Right lobe of liver (tissue), 6 donors: ENCODE measurements around the gene PRDM15. TPM values are rescaled to one million over a fixed set of nuclear protein-coding genes. Genes with fewer than 3 reads are reported as not detected.

ENCODE experiments used
- ATAC-seq, 4 donors: fragments of 200-7000 bp; cut with Tn5 transposase; one replicate each; pipeline ENCODE4 v1.9.1; 2020; ENCODE audit warnings: mild to moderate bottlenecking in 4 of 4, moderate library complexity in 4 of 4
- DNase-seq, 3 donors: peaks; one replicate each; pipeline ENCODE4 v3.0.0-alpha.2; 2020
- H3K27ac ChIP-seq, 3 donors: fragments of 200-600 bp; one replicate each; pipeline ENCODE4 v1.8.0; 2022
- H3K27me3 ChIP-seq, 2 donors: fragments of 200-600 bp; one replicate each; pipeline ENCODE4 v1.8.0; 2022
- H3K36me3 ChIP-seq, 4 donors: fragments of 200-600 bp; sonication (generic) in 1 of 4; one replicate each; pipeline versions ENCODE4 v1.5.1 to v1.8.0; 2017 to 2022; ENCODE audit warnings: control low read depth in 1 of 4
- H3K4me1 ChIP-seq, 4 donors: fragments of 200-600 bp; sonication (generic) in 1 of 4; one replicate each; pipeline versions ENCODE4 v1.5.1 to v1.8.0; 2017 to 2022; ENCODE audit warnings: control low read depth in 1 of 4
- H3K4me3 ChIP-seq, 3 donors: fragments of 200-600 bp; one replicate each; pipeline ENCODE4 v1.8.0; 2022
- H3K9me3 ChIP-seq, 4 donors: fragments of 200-600 bp; sonication (generic) in 1 of 4; one replicate each; pipeline versions ENCODE4 v1.5.1 to v1.8.0; 2017 to 2022; ENCODE audit warnings: control low read depth in 1 of 4
- CTCF ChIP-seq, 4 donors: fragments of 200-600 bp in 3 of 4; fragments of 450-650 bp in 1 of 4; IDR thresholded peaks; one replicate each; pipeline versions ENCODE4 v1.5.1 to v1.8.0; 2016 to 2022; ENCODE audit warnings: antibody characterized with exemption in 4 of 4, mild to moderate bottlenecking in 2 of 4
- POLR2A ChIP-seq: fragments of 450-650 bp; IDR thresholded peaks from one replicate; pipeline ENCODE4 v1.6.1; 2017; ENCODE audit warnings: antibody characterized with exemption, mild to moderate bottlenecking
- WGBS: methylation state at CpG from one replicate; pipeline ENCODE4 v1.1.6; 2018; ENCODE audit warnings: low coverage, low lambda C conversion rate; ENCODE audit not compliant: insufficient coverage; ENCODE audit errors: missing lambda C conversion rate; 5-methylcytosine and 5-hydroxymethylcytosine counted together
- intact Hi-C, 2 donors: fragments of 100-400 bp; cut with DNase I; formaldehyde crosslinking; loops; one replicate each; pipeline versions ENCODE4 v1.11.2 to v1.14.1; 2022
- total RNA-seq, 6 experiments: library from RNA; depleted of rRNA in 2 of 6; stranded (reverse); fragments of >200 nt in 2 of 6; fragmentation: NEBNext Ultra II Directional in 3 of 6; extraction: Animal tissue kit (Norgen Biotek cat#: 25700) in 3 of 6; gene quantifications; one replicate each; pipeline versions ENCODE4 v1.1.0 to v1.2.4, GENCODE V29; 2016 to 2023
- donor health status: DM: no; HTN: yes; CAD: no.
- donor health status: DM: no; HTN: no; CAD: no.
- donor health status: DM: no; HTN: no; CAD: no.
- donor health status: DM: no; HTN: yes; CAD: no.
- donor health status: DM: no; HTN: yes; CAD: no.

The PRDM15 gene
- total RNA-seq, 6 experiments from 2014 or later: 1.9 to 4.0 (median 2.7) TPM

- Histone ChIP-seq H3K27ac (no peak overlapping the region), H3K4me3 (no peak overlapping the region), H3K36me3 (no peaks in the 10 kb centered on the region), H3K9me3 (peaks cover 0 to 4% (median 0%) of the 10 kb centered on the region in 4 donors), H3K27me3 (no peaks in the 10 kb centered on the region), H3K4me1 (no peaks in the 10 kb centered on the region)
- TF ChIP-seq CTCF (IDR thresholded peaks at IDR 0.05) (no peak), POLR2A (no peak)
- intact Hi-C loops: no loop called here
- WGBS: 100% methylated on average over 3 of the region's 32 CpGs
- ATAC-seq: no peak
- DNase-seq: no peak
Observed at GRCh38 chr21:41836166-41837015, 42.8 kb downstream of the PRDM15 start.

- ATAC-seq: no peak
- TF ChIP-seq POLR2A: no peak
- Histone ChIP-seq H3K9me3 (no peaks in the 10 kb centered on the region), H3K4me3 (no peak overlapping the region), H3K27me3 (no peaks in the 10 kb centered on the region), H3K4me1 (no peaks in the 10 kb centered on the region), H3K36me3 (no peaks in the 10 kb centered on the region), H3K27ac (no peak overlapping the region)
- DNase-seq: no peak
- WGBS: 74% methylated on average over 9 of the region's 10 CpGs
- intact Hi-C loops: no loop called here
Observed at GRCh38 chr21:41835711-41836154, 43.4 kb downstream of the PRDM15 start.

GRCh38 chr21:41834926-41835663 lies 44.0 kb downstream of the PRDM15 start:
- 91% methylated on average over 14 of the region's 42 CpGs for WGBS
- no peak for ATAC-seq
- Histone ChIP-seq H3K9me3 (no peaks in the 10 kb centered on the region), H3K36me3 (no peaks in the 10 kb centered on the region), H3K27me3 (no peaks in the 10 kb centered on the region), H3K4me3 (no peak overlapping the region), H3K4me1 (no peaks in the 10 kb centered on the region), H3K27ac (no peak overlapping the region)
- no peak for DNase-seq
- TF ChIP-seq POLR2A: no peak
- no peak for TF ChIP-seq CTCF (IDR thresholded peaks at IDR 0.05)
- intact Hi-C loops: no loop called here

- no peaks in the 10 kb centered on the region for H3K4me1 ChIP-seq
- no peak for TF ChIP-seq CTCF (IDR thresholded peaks at IDR 0.05)
- ATAC-seq: no peak
- no peak for DNase-seq
- no peaks in the 10 kb centered on the region for H3K27me3 ChIP-seq
- WGBS: 0% methylated on average over 2 of the region's 25 CpGs
- no peak overlapping the region for H3K27ac ChIP-seq
- no peaks in the 10 kb centered on the region for H3K9me3 ChIP-seq
- no peaks in the 10 kb centered on the region for H3K36me3 ChIP-seq
- intact Hi-C loops: no loop called here
- H3K4me3 ChIP-seq: no peak overlapping the region
Observed at GRCh38 chr21:41834252-41834925, 44.8 kb downstream of the PRDM15 start.
